NB4 (cell line): ENCODE data around the gene MSI2.

Source experiments
- POLR2A ChIP-seq: IDR thresholded peaks from 2 replicates; pipeline ENCODE4 v1.6.1; 2011; ENCODE audit warnings: mild to moderate bottlenecking; ENCODE audit not compliant: insufficient read length; ENCODE audit errors: extremely low read depth
- TF ChIP-seq, protein P1 (sequence below): IDR thresholded peaks from one replicate; pipeline ENCODE4 v1.5.1; 2012; ENCODE audit warnings: low read depth, low read length
- TF ChIP-seq, protein P2 (sequence below): IDR thresholded peaks from 2 replicates; pipeline ENCODE4 v1.6.1; 2011; ENCODE audit warnings: low read depth, low read length

DNA sequence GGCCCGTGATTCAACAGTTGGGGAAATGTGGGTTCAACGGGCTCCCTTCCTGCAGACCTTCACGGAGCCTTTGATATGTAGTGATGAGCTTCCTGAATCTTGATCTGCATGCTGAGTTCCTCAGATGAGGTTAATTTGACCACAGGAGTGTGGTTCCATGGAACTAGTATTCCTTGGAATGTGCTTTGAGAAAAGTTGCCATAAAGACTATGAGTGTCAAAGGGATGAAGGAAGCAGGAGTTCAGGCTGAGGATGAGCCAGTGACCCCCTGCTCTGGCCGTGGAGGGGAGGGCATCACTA lies 229.2 kb downstream of the MSI2 start:
- TF ChIP-seq, protein P1, sequence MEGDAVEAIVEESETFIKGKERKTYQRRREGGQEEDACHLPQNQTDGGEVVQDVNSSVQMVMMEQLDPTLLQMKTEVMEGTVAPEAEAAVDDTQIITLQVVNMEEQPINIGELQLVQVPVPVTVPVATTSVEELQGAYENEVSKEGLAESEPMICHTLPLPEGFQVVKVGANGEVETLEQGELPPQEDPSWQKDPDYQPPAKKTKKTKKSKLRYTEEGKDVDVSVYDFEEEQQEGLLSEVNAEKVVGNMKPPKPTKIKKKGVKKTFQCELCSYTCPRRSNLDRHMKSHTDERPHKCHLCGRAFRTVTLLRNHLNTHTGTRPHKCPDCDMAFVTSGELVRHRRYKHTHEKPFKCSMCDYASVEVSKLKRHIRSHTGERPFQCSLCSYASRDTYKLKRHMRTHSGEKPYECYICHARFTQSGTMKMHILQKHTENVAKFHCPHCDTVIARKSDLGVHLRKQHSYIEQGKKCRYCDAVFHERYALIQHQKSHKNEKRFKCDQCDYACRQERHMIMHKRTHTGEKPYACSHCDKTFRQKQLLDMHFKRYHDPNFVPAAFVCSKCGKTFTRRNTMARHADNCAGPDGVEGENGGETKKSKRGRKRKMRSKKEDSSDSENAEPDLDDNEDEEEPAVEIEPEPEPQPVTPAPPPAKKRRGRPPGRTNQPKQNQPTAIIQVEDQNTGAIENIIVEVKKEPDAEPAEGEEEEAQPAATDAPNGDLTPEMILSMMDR: no peak
- TF ChIP-seq, protein P2, sequence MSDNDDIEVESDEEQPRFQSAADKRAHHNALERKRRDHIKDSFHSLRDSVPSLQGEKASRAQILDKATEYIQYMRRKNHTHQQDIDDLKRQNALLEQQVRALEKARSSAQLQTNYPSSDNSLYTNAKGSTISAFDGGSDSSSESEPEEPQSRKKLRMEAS: no peak
- no peak for TF ChIP-seq POLR2A
